Fibroblast of lung (primary cell): ENCODE data around the gene MGP.

ENCODE experiments used
- EZH2 ChIP-seq: IDR thresholded peaks from 2 replicates; pipeline ENCODE4 v1.5.1; 2012; ENCODE audit warnings: low read length, control low read depth, mild to moderate bottlenecking; ENCODE audit errors: missing control alignments
- TF ChIP-seq, protein P1 (sequence below), 2 donors: IDR thresholded peaks in 1 of 2; conservative IDR thresholded peaks in 1 of 2; 1 replicate in 1 of 2; 2 replicates in 1 of 2; pipeline ENCODE4 v1.5.1; 2011 to 2012; ENCODE audit warnings: low read length in 2 of 2, control low read depth in 1 of 2, inconsistent platforms in 1 of 2, low read depth in 1 of 2, mild to moderate bottlenecking in 1 of 2

DNA sequence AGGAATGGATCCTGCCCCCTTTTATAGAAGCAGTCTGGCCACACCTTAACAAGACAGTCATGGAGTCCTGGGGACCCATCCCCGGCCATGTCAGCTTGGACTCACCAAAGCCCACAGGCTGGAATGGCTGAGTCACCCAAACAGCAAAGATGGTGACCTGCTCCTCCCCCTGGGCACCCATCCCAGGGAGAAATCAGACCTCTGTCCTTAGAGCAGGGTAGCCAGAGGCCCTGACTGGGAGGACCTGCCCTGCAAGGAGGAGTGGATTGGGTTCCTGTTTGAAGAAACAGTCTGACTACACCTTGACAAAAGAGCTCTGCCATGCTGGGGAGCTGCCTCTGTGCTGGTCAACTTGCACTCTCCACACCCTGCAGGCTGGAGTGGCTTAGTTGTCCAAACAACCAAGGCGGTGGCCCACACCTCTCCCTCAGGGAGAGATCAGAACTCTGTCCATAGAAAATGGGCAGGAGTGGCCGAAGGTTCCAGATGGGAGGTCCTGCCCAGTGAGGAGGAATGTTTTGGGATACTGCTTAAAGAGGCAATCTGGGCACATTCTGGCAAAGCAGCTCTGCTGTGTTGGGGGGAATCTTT is 16.6 kb downstream of the MGP start:
- TF ChIP-seq, protein P1, sequence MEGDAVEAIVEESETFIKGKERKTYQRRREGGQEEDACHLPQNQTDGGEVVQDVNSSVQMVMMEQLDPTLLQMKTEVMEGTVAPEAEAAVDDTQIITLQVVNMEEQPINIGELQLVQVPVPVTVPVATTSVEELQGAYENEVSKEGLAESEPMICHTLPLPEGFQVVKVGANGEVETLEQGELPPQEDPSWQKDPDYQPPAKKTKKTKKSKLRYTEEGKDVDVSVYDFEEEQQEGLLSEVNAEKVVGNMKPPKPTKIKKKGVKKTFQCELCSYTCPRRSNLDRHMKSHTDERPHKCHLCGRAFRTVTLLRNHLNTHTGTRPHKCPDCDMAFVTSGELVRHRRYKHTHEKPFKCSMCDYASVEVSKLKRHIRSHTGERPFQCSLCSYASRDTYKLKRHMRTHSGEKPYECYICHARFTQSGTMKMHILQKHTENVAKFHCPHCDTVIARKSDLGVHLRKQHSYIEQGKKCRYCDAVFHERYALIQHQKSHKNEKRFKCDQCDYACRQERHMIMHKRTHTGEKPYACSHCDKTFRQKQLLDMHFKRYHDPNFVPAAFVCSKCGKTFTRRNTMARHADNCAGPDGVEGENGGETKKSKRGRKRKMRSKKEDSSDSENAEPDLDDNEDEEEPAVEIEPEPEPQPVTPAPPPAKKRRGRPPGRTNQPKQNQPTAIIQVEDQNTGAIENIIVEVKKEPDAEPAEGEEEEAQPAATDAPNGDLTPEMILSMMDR (conservative IDR thresholded peaks at IDR 0.05 in 1 of 2, IDR thresholded peaks at IDR 0.05 in 1 of 2; ENCODE audit: low read depth in 1 of 2, low read length in 2 of 2), result no peak
- no peak for TF ChIP-seq EZH2
